Kidney epithelial cell (primary cell): Measurements from ENCODE around the gene DSTYK. TPM values are rescaled to one million over a fixed set of nuclear protein-coding genes. Genes with fewer than 3 reads are reported as not detected.

Experiments
- DNase-seq: peaks from one replicate; pipeline ENCODE4 v3.0.0-alpha.2; 2010; ENCODE audit warnings: low read depth
- H3K27me3 ChIP-seq: 2 replicates; pipeline ENCODE4 v1.6.0; 2011; ENCODE audit warnings: low read length; ENCODE audit not compliant: control insufficient read depth, insufficient read depth
- H3K36me3 ChIP-seq: 2 replicates; pipeline ENCODE4 v1.5.1; 2011; ENCODE audit warnings: low read length; ENCODE audit not compliant: control insufficient read depth, insufficient read depth
- H3K4me3 ChIP-seq: 2 replicates; pipeline ENCODE4 v1.5.1; 2011; ENCODE audit warnings: low read depth, mild to moderate bottlenecking, control low read depth, low read length
- CTCF ChIP-seq: IDR thresholded peaks from 2 replicates; pipeline ENCODE4 v1.5.1; 2011; ENCODE audit warnings: mild to moderate bottlenecking, moderate library complexity, low read length, control low read depth, inconsistent platforms; ENCODE audit not compliant: insufficient read depth, poor library complexity, severe bottlenecking
- total RNA-seq: library from RNA; depleted of rRNA; stranded (reverse); fragments of >200 nt; gene quantifications from 2 replicates; pipeline ENCODE4 v1.2.3, GENCODE V29; 2015

Gene DSTYK
- total RNA-seq, 1 donor from 2014 or later, result 13.8 TPM

- no peak overlapping the region for H3K4me3 ChIP-seq
- no peaks in the 10 kb centered on the region for H3K36me3 ChIP-seq
- no peaks in the 10 kb centered on the region for H3K27me3 ChIP-seq
- no peak for DNase-seq
- TF ChIP-seq CTCF, result no peak
Measured at GRCh38 chr1:205256951-205257625, 45.6 kb upstream of the DSTYK start.

GRCh38 chr1:205255941-205256780 is 44.7 kb upstream of the DSTYK start:
- Histone ChIP-seq H3K36me3 (no peaks in the 10 kb centered on the region), H3K4me3 (no peak overlapping the region), H3K27me3 (no peaks in the 10 kb centered on the region)
- no peak for DNase-seq
- peak; percentile 97 for TF ChIP-seq CTCF

GRCh38 chr1:205251576-205251975 is 40.1 kb upstream of the DSTYK start:
- no peak for DNase-seq
- no peaks in the 10 kb centered on the region for H3K36me3 ChIP-seq
- no peak for TF ChIP-seq CTCF
- no peaks in the 10 kb centered on the region for H3K27me3 ChIP-seq
- H3K4me3 ChIP-seq, result no peak overlapping the region

GRCh38 chr1:205250699-205251098 is 39.2 kb upstream of the DSTYK start:
- Histone ChIP-seq H3K27me3 (no peaks in the 10 kb centered on the region), H3K4me3 (no peak overlapping the region), H3K36me3 (no peaks in the 10 kb centered on the region)
- DNase-seq, result no peak
- TF ChIP-seq CTCF, result no peak

- Histone ChIP-seq H3K4me3 (no peak overlapping the region), H3K27me3 (no peaks in the 10 kb centered on the region), H3K36me3 (no peaks in the 10 kb centered on the region)
- no peak for TF ChIP-seq CTCF
- DNase-seq, result no peak
Measured at GRCh38 chr1:205249651-205250050, 38.1 kb upstream of the DSTYK start.
